Germinal center (tissue), 1 donor: ENCODE data around the gene P2RX2.
"Not testable (repeated sequence)": the region's sequence is repeated elsewhere in the genome, so short reads cannot be mapped to it uniquely, and the experiment has no call there.

ENCODE experiments used
- DNase-seq: peaks from one replicate; pipeline ENCODE4 v3.0.0; 2012; ENCODE audit warnings: mixed read lengths, low spot score

P2RX2 gene

GRCh38 chr12:132583736-132584135 is 34.8 kb upstream of the P2RX2 start:
- DNase-seq: no peak

- no peak for DNase-seq
Observed at GRCh38 chr12:132584429-132584828, 34.1 kb upstream of the P2RX2 start.

GRCh38 chr12:132585177-132585576 is 33.4 kb upstream of the P2RX2 start:
- no peak for DNase-seq

- no peak for DNase-seq
Observed at GRCh38 chr12:132586929-132587328, 31.6 kb upstream of the P2RX2 start.

- no peak for DNase-seq
Observed at GRCh38 chr12:132587781-132588180, 30.8 kb upstream of the P2RX2 start.

GRCh38 chr12:132588319-132588718 is 30.3 kb upstream of the P2RX2 start:
- DNase-seq: no peak

GRCh38 chr12:132588821-132589669 is 29.5 kb upstream of the P2RX2 start:
- no peak for DNase-seq

- no peak for DNase-seq
Observed at GRCh38 chr12:132591107-132591935, 27.3 kb upstream of the P2RX2 start.

- DNase-seq: no peak
Observed at GRCh38 chr12:132592282-132592970, 26.1 kb upstream of the P2RX2 start.

GRCh38 chr12:132593071-132593470 is 25.5 kb upstream of the P2RX2 start:
- DNase-seq: no peak

GRCh38 chr12:132593521-132593920 is 25.1 kb upstream of the P2RX2 start:
- no peak for DNase-seq

- DNase-seq: peak; percentile 57
Observed at GRCh38 chr12:132593938-132594358, 24.6 kb upstream of the P2RX2 start.

- no peak for DNase-seq
Observed at GRCh38 chr12:132595183-132595582, 23.4 kb upstream of the P2RX2 start.

- DNase-seq: no peak
Observed at GRCh38 chr12:132596016-132596415, 22.6 kb upstream of the P2RX2 start.

- DNase-seq: no peak
Observed at GRCh38 chr12:132597333-132598316, 21.0 kb upstream of the P2RX2 start.

- DNase-seq: not testable (repeated sequence)
Observed at GRCh38 chr12:132599502-132599901, 19.1 kb upstream of the P2RX2 start.

- no peak for DNase-seq
Observed at GRCh38 chr12:132600048-132601032, 18.2 kb upstream of the P2RX2 start.

- DNase-seq: no peak
Observed at GRCh38 chr12:132601171-132601883, 17.2 kb upstream of the P2RX2 start.

GRCh38 chr12:132602572-132603239 is 15.9 kb upstream of the P2RX2 start:
- no peak for DNase-seq
